ENCODE results near the gene PRIMPOL.

Gene PRIMPOL

GRCh38 chr4:184662236-184662635, 12.7 kb downstream of the PRIMPOL start:
- FAIRE-seq = no peak
- DNase-seq (ENCODE audit: insufficient read length, low spot score) = no peak
- TF ChIP-seq SPI1 (IDR thresholded peaks at IDR 0.05; ENCODE audit: low read depth, low read length) (no peak), POU2F2 (IDR thresholded peaks at IDR 0.05; ENCODE audit: low read depth, low read length) (no peak), POLR2AphosphoS5 (IDR thresholded peaks at IDR 0.05; ENCODE audit: low read depth, low read length) (no peak), POLR2A (IDR thresholded peaks at IDR 0.05; ENCODE audit: low read depth, low read length) (no peak), TAF1 (IDR thresholded peaks at IDR 0.05; ENCODE audit: low read depth, low read length) (no peak), PAX5 (IDR thresholded peaks at IDR 0.05; ENCODE audit: insufficient read depth, low read length, severe bottlenecking) (no peak)

GRCh38 chr4:184664445-184665210, 15.1 kb downstream of the PRIMPOL start:
- DNase-seq (ENCODE audit: insufficient read length, low spot score) (no peak), FAIRE-seq (peak; percentile 55)
- TF ChIP-seq TAF1 (IDR thresholded peaks at IDR 0.05; ENCODE audit: low read depth, low read length) (no peak), PAX5 (IDR thresholded peaks at IDR 0.05; ENCODE audit: insufficient read depth, low read length, severe bottlenecking) (no peak), POLR2A (IDR thresholded peaks at IDR 0.05; ENCODE audit: low read depth, low read length) (no peak), POLR2AphosphoS5 (IDR thresholded peaks at IDR 0.05; ENCODE audit: low read depth, low read length) (no peak), SPI1 (IDR thresholded peaks at IDR 0.05; ENCODE audit: low read depth, low read length) (no peak), POU2F2 (IDR thresholded peaks at IDR 0.05; ENCODE audit: low read depth, low read length) (no peak)

GRCh38 chr4:184666670-184667069, 17.1 kb downstream of the PRIMPOL start:
- FAIRE-seq (no peak), DNase-seq (ENCODE audit: insufficient read length, low spot score) (no peak)
- TF ChIP-seq TAF1 (IDR thresholded peaks at IDR 0.05; ENCODE audit: low read depth, low read length) (no peak), PAX5 (IDR thresholded peaks at IDR 0.05; ENCODE audit: insufficient read depth, low read length, severe bottlenecking) (no peak), POLR2A (IDR thresholded peaks at IDR 0.05; ENCODE audit: low read depth, low read length) (no peak), POLR2AphosphoS5 (IDR thresholded peaks at IDR 0.05; ENCODE audit: low read depth, low read length) (no peak), POU2F2 (IDR thresholded peaks at IDR 0.05; ENCODE audit: low read depth, low read length) (no peak), SPI1 (IDR thresholded peaks at IDR 0.05; ENCODE audit: low read depth, low read length) (no peak)

GRCh38 chr4:184668096-184668495, 18.6 kb downstream of the PRIMPOL start:
- FAIRE-seq = peak; percentile 13
- no peak for TF ChIP-seq POLR2AphosphoS5 (IDR thresholded peaks at IDR 0.05; ENCODE audit: low read depth, low read length)
- TF ChIP-seq POLR2A (IDR thresholded peaks at IDR 0.05; ENCODE audit: low read depth, low read length) = no peak
- TF ChIP-seq POU2F2 (IDR thresholded peaks at IDR 0.05; ENCODE audit: low read depth, low read length) = no peak
- no peak for TF ChIP-seq SPI1 (IDR thresholded peaks at IDR 0.05; ENCODE audit: low read depth, low read length)
- no peak for TF ChIP-seq TAF1 (IDR thresholded peaks at IDR 0.05; ENCODE audit: low read depth, low read length)
- no peak for TF ChIP-seq PAX5 (IDR thresholded peaks at IDR 0.05; ENCODE audit: insufficient read depth, low read length, severe bottlenecking)

GRCh38 chr4:184668511-184669114, 19.1 kb downstream of the PRIMPOL start:
- FAIRE-seq (no peak), DNase-seq (ENCODE audit: insufficient read length, low spot score) (no peak)
- no peak for TF ChIP-seq SPI1 (IDR thresholded peaks at IDR 0.05; ENCODE audit: low read depth, low read length)
- TF ChIP-seq TAF1 (IDR thresholded peaks at IDR 0.05; ENCODE audit: low read depth, low read length) = no peak
- TF ChIP-seq POLR2A (IDR thresholded peaks at IDR 0.05; ENCODE audit: low read depth, low read length) = no peak
- TF ChIP-seq PAX5 (IDR thresholded peaks at IDR 0.05; ENCODE audit: insufficient read depth, low read length, severe bottlenecking) = no peak
- no peak for TF ChIP-seq POU2F2 (IDR thresholded peaks at IDR 0.05; ENCODE audit: low read depth, low read length)
- TF ChIP-seq POLR2AphosphoS5 (IDR thresholded peaks at IDR 0.05; ENCODE audit: low read depth, low read length) = no peak

More at GRCh38 chr4:184668096-184668495, 18.6 kb downstream of the PRIMPOL start:
- no peak for DNase-seq (ENCODE audit: insufficient read length, low spot score)

- TF ChIP-seq TAF1 (IDR thresholded peaks at IDR 0.05; ENCODE audit: low read depth, low read length) = no peak
- TF ChIP-seq POU2F2 (IDR thresholded peaks at IDR 0.05; ENCODE audit: low read depth, low read length) = no peak
- TF ChIP-seq POLR2A (IDR thresholded peaks at IDR 0.05; ENCODE audit: low read depth, low read length) = no peak
- TF ChIP-seq SPI1 (IDR thresholded peaks at IDR 0.05; ENCODE audit: low read depth, low read length) = no peak
- no peak for TF ChIP-seq PAX5 (IDR thresholded peaks at IDR 0.05; ENCODE audit: insufficient read depth, low read length, severe bottlenecking)
- TF ChIP-seq POLR2AphosphoS5 (IDR thresholded peaks at IDR 0.05; ENCODE audit: low read depth, low read length) = no peak
- FAIRE-seq = no peak
- DNase-seq (ENCODE audit: insufficient read length, low spot score) = no peak
Observed at GRCh38 chr4:184669251-184669650, 19.7 kb downstream of the PRIMPOL start.

GRCh38 chr4:184671101-184671500, 21.6 kb downstream of the PRIMPOL start:
- DNase-seq (ENCODE audit: insufficient read length, low spot score) (no peak), FAIRE-seq (no peak)
- TF ChIP-seq POLR2AphosphoS5 (IDR thresholded peaks at IDR 0.05; ENCODE audit: low read depth, low read length) = no peak
- TF ChIP-seq POLR2A (IDR thresholded peaks at IDR 0.05; ENCODE audit: low read depth, low read length) = no peak
- TF ChIP-seq SPI1 (IDR thresholded peaks at IDR 0.05; ENCODE audit: low read depth, low read length) = no peak
- no peak for TF ChIP-seq POU2F2 (IDR thresholded peaks at IDR 0.05; ENCODE audit: low read depth, low read length)
- TF ChIP-seq TAF1 (IDR thresholded peaks at IDR 0.05; ENCODE audit: low read depth, low read length) = no peak
- no peak for TF ChIP-seq PAX5 (IDR thresholded peaks at IDR 0.05; ENCODE audit: insufficient read depth, low read length, severe bottlenecking)

GRCh38 chr4:184672741-184673140, 23.2 kb downstream of the PRIMPOL start:
- TF ChIP-seq PAX5 (IDR thresholded peaks at IDR 0.05; ENCODE audit: insufficient read depth, low read length, severe bottlenecking) = no peak
- no peak for TF ChIP-seq POLR2A (IDR thresholded peaks at IDR 0.05; ENCODE audit: low read depth, low read length)
- FAIRE-seq = no peak
- no peak for DNase-seq (ENCODE audit: insufficient read length, low spot score)

GRCh38 chr4:184674011-184674410, 24.5 kb downstream of the PRIMPOL start:
- DNase-seq (ENCODE audit: insufficient read length, low spot score) (no peak), FAIRE-seq (no peak)
- no peak for TF ChIP-seq POLR2A (IDR thresholded peaks at IDR 0.05; ENCODE audit: low read depth, low read length)
- TF ChIP-seq POLR2AphosphoS5 (IDR thresholded peaks at IDR 0.05; ENCODE audit: low read depth, low read length) = no peak
- no peak for TF ChIP-seq PAX5 (IDR thresholded peaks at IDR 0.05; ENCODE audit: insufficient read depth, low read length, severe bottlenecking)
- TF ChIP-seq SPI1 (IDR thresholded peaks at IDR 0.05; ENCODE audit: low read depth, low read length) = no peak
- no peak for TF ChIP-seq POU2F2 (IDR thresholded peaks at IDR 0.05; ENCODE audit: low read depth, low read length)
- no peak for TF ChIP-seq TAF1 (IDR thresholded peaks at IDR 0.05; ENCODE audit: low read depth, low read length)
